OCI-LY3 (cell line): Measurements from ENCODE around the gene PPP1R1B.

ENCODE experiments used
- H2AFZ ChIP-seq: fragments of 200-600, 300-600 bp; shearing (Covaris generic); 2 replicates; pipeline ENCODE4 v1.6.0; 2014; ENCODE audit warnings: antibody characterized with exemption, low read depth, low read length
- H3K27ac ChIP-seq: fragments of 200-600, 300-600 bp; sonication (generic); 2 replicates; pipeline ENCODE4 v1.5.1; 2014; ENCODE audit warnings: mild to moderate bottlenecking, low read length, moderate library complexity, mixed read lengths
- H3K27me3 ChIP-seq: fragments of 200-600, 300-600 bp; sonication (generic); 2 replicates; pipeline ENCODE4 v1.6.1; 2014; ENCODE audit warnings: low read depth, low read length, mixed read lengths
- H3K36me3 ChIP-seq: fragments of 200-600, 300-600 bp; sonication (generic); replicated peaks from 2 replicates; pipeline ENCODE3; 2014; ENCODE audit warnings: low read depth, low read length, mixed read lengths
- H3K4me1 ChIP-seq: fragments of 300-600, 200-600 bp; sonication (generic); 2 replicates; pipeline ENCODE4 v1.6.1; 2014; ENCODE audit warnings: low read length, mixed read lengths
- H3K4me2 ChIP-seq: fragments of 200-600, 300-600 bp; sonication (generic); 2 replicates; pipeline ENCODE4 v1.6.1; 2014; ENCODE audit warnings: low read length, mixed read lengths
- H3K4me3 ChIP-seq: fragments of 300-600, 200-600 bp; sonication (generic); 2 replicates; pipeline ENCODE4 v1.5.1; 2014; ENCODE audit warnings: antibody characterized with exemption, mild to moderate bottlenecking, low read length, moderate library complexity
- H3K79me2 ChIP-seq: fragments of 300-600, 200-600 bp; shearing (Covaris generic); 2 replicates; pipeline ENCODE4 v1.6.1; 2014; ENCODE audit warnings: mild to moderate bottlenecking, low read length, mixed read lengths
- H3K9ac ChIP-seq: fragments of 300-600, 200-600 bp; shearing (Covaris generic); 2 replicates; pipeline ENCODE4 v1.6.0; 2014; ENCODE audit warnings: mild to moderate bottlenecking, low read length, moderate library complexity
- H3K9me3 ChIP-seq: fragments of 200-600, 300-600 bp; shearing (Covaris generic); 2 replicates; pipeline ENCODE4 v1.6.1; 2014; ENCODE audit warnings: low read length, mixed read lengths; ENCODE audit not compliant: insufficient read depth
- H4K20me1 ChIP-seq: fragments of 200-600, 300-600 bp; sonication (generic); 2 replicates; pipeline ENCODE4 v1.6.1; 2016; ENCODE audit warnings: low read length, mixed read lengths; ENCODE audit not compliant: insufficient read depth
- EZH2phosphoT487 ChIP-seq: fragments of 200-600 bp; shearing (Covaris generic); IDR thresholded peaks from 2 replicates; pipeline ENCODE4 v1.6.1; 2018; ENCODE audit warnings: antibody characterized with exemption, mixed run types, low read depth
- TF ChIP-seq, protein P1 (sequence below): fragments of 200-600, 300-600 bp; sonication (generic); IDR thresholded peaks from 2 replicates; pipeline ENCODE4 v1.5.1; 2014; ENCODE audit warnings: antibody characterized with exemption, low read length, low read depth

PPP1R1B gene

DNA sequence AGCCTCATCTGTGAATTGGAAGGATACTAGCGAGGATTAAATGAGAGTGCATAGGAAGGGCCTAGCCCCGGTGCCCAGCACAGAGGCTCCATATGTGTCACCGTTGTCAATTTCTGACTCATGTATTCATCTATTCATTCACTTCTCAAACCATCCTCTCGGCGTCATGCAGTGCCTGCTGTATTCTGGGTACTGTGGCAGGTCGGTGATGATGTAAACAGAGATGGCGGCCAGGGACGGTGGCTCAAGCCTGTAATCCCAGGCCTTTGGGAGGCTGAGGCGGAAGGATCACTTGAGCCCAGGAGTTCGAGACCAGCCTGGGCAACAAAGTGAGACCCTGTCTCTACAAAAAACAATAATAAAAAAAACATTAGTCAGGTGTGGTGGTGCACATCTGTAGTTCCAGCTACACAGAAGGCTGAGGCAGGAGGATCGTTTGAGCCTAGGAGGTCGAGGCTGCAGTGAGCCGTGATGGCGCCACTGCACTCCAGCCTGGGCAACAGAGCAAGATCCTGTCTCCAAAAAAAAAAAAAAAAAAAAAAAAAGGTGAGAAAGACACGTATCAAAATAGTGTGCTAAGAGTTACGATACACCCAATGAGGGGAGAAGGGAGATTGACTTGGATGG, 4.3 kb upstream of the PPP1R1B start:
- H4K20me1 ChIP-seq, result no peaks in the 10 kb centered on the region
- peak overlapping the region; percentile 74 for H2AFZ ChIP-seq
- TF ChIP-seq, protein P1, sequence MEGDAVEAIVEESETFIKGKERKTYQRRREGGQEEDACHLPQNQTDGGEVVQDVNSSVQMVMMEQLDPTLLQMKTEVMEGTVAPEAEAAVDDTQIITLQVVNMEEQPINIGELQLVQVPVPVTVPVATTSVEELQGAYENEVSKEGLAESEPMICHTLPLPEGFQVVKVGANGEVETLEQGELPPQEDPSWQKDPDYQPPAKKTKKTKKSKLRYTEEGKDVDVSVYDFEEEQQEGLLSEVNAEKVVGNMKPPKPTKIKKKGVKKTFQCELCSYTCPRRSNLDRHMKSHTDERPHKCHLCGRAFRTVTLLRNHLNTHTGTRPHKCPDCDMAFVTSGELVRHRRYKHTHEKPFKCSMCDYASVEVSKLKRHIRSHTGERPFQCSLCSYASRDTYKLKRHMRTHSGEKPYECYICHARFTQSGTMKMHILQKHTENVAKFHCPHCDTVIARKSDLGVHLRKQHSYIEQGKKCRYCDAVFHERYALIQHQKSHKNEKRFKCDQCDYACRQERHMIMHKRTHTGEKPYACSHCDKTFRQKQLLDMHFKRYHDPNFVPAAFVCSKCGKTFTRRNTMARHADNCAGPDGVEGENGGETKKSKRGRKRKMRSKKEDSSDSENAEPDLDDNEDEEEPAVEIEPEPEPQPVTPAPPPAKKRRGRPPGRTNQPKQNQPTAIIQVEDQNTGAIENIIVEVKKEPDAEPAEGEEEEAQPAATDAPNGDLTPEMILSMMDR, result no peak
- TF ChIP-seq EZH2phosphoT487, result no peak
- no peaks in the 10 kb centered on the region for H3K79me2 ChIP-seq
- peak overlapping the region; percentile 62 for H3K9ac ChIP-seq
- peak overlapping the region; percentile 88 for H3K27ac ChIP-seq
- peak overlapping the region; percentile 72 for H3K4me3 ChIP-seq
- H3K27me3 ChIP-seq, result no peaks in the 10 kb centered on the region
- H3K4me1 ChIP-seq, result peaks cover 26% of the 10 kb centered on the region
- no peaks in the 10 kb centered on the region for H3K9me3 ChIP-seq
- peak overlapping the region; percentile 82 for H3K4me2 ChIP-seq
- H3K36me3 ChIP-seq, result no peaks in the 10 kb centered on the region

DNA sequence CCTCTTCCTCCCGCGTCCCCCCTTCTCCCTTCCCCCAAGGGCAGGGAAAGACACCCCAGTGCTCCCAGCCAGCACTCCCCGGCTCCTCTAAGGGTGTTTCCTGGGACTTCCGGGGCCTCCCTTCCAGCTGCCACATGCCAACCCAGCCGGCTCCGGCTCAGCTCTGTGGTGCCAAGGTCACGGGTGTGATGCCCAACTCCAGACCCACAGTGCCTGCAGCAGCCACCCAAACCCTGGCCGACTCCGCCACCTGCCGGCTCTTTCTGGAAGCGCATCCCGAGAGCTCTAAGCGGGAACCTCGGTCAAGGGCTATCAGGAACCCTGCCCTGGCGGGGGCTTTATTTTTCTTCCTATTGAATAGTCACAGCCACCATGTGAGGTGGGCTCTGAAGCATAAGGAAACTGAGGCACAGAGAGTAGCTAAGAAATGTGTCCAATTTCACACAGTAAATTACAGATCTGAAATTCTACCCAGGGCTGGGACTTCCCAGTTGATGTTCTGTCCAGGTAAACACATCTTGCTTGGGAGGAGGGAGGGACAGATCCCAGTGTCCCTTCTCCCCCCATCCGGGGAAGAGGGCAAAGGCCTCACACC, 3.3 kb upstream of the PPP1R1B start:
- TF ChIP-seq, protein P1, result peak; percentile 83
- no peak for TF ChIP-seq EZH2phosphoT487
- peak overlapping the region; percentile 40; the same call in 1 of the 2 replicates for H2AFZ ChIP-seq
- H3K4me1 ChIP-seq, result peaks cover 24% of the 10 kb centered on the region
- H4K20me1 ChIP-seq, result no peaks in the 10 kb centered on the region
- H3K79me2 ChIP-seq, result no peaks in the 10 kb centered on the region
- H3K27ac ChIP-seq, result peak overlapping the region; percentile 88
- peak overlapping the region; percentile 72 for H3K4me3 ChIP-seq
- H3K4me2 ChIP-seq, result peak overlapping the region; percentile 82
- no peaks in the 10 kb centered on the region for H3K27me3 ChIP-seq
- peak overlapping the region; percentile 62 for H3K9ac ChIP-seq
- H3K36me3 ChIP-seq, result no peaks in the 10 kb centered on the region
- H3K9me3 ChIP-seq, result no peaks in the 10 kb centered on the region

DNA sequence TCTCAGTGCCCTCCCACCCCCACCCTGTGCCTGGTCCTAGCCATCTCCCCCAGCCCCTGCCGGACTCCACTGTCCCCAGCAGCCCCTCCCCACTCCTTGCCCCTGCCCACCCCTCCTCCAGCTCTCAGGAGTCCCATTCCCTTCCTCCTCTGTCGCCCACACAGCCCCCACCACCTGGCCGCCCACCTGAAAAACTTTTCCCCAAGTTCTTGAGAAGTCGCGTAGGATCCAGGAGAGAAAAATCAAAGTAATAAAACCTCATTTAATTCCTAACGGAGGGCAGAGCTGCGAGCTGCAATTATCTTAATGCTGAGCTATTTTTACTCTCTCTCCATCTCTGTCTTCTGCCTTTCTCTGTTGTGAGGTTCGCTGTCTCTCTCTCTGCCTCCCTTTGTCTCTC, 2.4 kb upstream of the PPP1R1B start:
- Histone ChIP-seq H3K27me3 (no peaks in the 10 kb centered on the region), H3K36me3 (no peaks in the 10 kb centered on the region), H2AFZ (no peak overlapping the region), H3K4me2 (no peak overlapping the region), H3K4me3 (no peak overlapping the region), H3K9ac (no peak overlapping the region), H3K79me2 (no peaks in the 10 kb centered on the region), H3K27ac (no peak overlapping the region), H4K20me1 (no peaks in the 10 kb centered on the region), H3K4me1 (peaks cover 18% of the 10 kb centered on the region), H3K9me3 (no peaks in the 10 kb centered on the region)
- TF ChIP-seq EZH2phosphoT487, result no peak
- TF ChIP-seq, protein P1, result no peak

DNA sequence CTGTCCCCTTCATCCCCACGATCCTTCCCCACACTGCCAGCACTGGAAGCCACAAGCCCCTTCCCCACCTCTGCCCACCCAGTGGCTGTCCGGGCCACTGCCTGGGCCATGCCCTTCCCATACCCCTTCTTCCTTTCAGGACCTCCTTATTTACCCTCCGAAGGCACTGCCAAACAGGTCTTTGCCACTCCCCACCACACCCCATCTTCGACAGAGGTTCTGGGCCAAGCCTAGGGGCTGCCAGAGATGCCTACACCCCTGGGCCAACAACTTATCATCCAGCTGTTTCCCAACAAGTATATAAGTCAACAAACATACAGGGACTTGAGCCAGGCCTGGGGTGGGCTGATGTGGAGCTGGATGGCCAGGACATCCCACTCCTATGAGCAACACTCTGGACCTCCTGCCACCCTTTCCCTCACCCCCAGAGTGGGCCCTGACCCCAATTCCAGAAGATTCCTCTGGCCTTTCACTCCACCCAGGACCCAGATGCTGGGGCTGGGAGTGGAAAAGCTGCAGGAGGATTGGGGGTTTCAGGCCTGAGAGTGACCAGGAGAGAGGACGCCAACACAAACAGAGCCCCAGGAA, 1.5 kb upstream of the PPP1R1B start:
- no peaks in the 10 kb centered on the region for H3K9me3 ChIP-seq
- no peaks in the 10 kb centered on the region for H3K36me3 ChIP-seq
- H3K27me3 ChIP-seq, result no peaks in the 10 kb centered on the region
- no peak overlapping the region for H3K4me2 ChIP-seq
- H3K4me1 ChIP-seq, result peaks cover 18% of the 10 kb centered on the region
- no peaks in the 10 kb centered on the region for H3K79me2 ChIP-seq
- TF ChIP-seq EZH2phosphoT487, result no peak
- no peak overlapping the region for H3K4me3 ChIP-seq
- no peak overlapping the region for H3K9ac ChIP-seq
- H3K27ac ChIP-seq, result no peak overlapping the region
- no peaks in the 10 kb centered on the region for H4K20me1 ChIP-seq
- H2AFZ ChIP-seq, result no peak overlapping the region
